HG02970 (cell line): ENCODE results near the gene ATP1B1.

Source experiments
- ATAC-seq: cut with Tn5 transposase; IDR thresholded peaks from one replicate; pipeline ENCODE4 v1.9.1; 2021; ENCODE audit warnings: mild to moderate bottlenecking, moderate library complexity, moderate number of reproducible peaks; ENCODE audit not compliant: unreplicated experiment, low FRiP score

The ATP1B1 gene

GRCh38 chr1:169106095-169106920, at the start of gene ATP1B1:
Gene ATP1B1, plus strand, starts transcription at chr1:169106690. Its CDS starts 140 bp downstream, at chr1:169106830.
- peak; percentile 87 for ATAC-seq

GRCh38 chr1:169059421-169059820, 47.1 kb upstream of the ATP1B1 start:
- no peak for ATAC-seq

- no peak for ATAC-seq
These were observed 46.3 kb upstream of the ATP1B1 start for GRCh38 chr1:169060043-169060722.

GRCh38 chr1:169060919-169061639, 45.4 kb upstream of the ATP1B1 start:
- no peak for ATAC-seq

GRCh38 chr1:169062152-169062551, 44.3 kb upstream of the ATP1B1 start:
- no peak for ATAC-seq

GRCh38 chr1:169064103-169064502, 42.4 kb upstream of the ATP1B1 start:
- no peak for ATAC-seq

- ATAC-seq = no peak
These were observed 35.9 kb upstream of the ATP1B1 start for GRCh38 chr1:169070547-169070946.

- no peak for ATAC-seq
These were observed 35.5 kb upstream of the ATP1B1 start for GRCh38 chr1:169070958-169071357.

- ATAC-seq = no peak
These were observed 33.4 kb upstream of the ATP1B1 start for GRCh38 chr1:169072945-169073725.

- ATAC-seq = no peak
These were observed 28.2 kb upstream of the ATP1B1 start for GRCh38 chr1:169078163-169078883.

- no peak for ATAC-seq
These were observed 24.9 kb upstream of the ATP1B1 start for GRCh38 chr1:169081503-169082123.

GRCh38 chr1:169085911-169086310, 20.6 kb upstream of the ATP1B1 start:
- no peak for ATAC-seq

GRCh38 chr1:169086603-169087455, 19.7 kb upstream of the ATP1B1 start:
- no peak for ATAC-seq

GRCh38 chr1:169087876-169088275, 18.6 kb upstream of the ATP1B1 start:
- no peak for ATAC-seq

- ATAC-seq = no peak
These were observed 16.7 kb upstream of the ATP1B1 start for GRCh38 chr1:169089776-169090175.

GRCh38 chr1:169090308-169090899, 16.1 kb upstream of the ATP1B1 start:
- no peak for ATAC-seq

- ATAC-seq = no peak
These were observed 15.6 kb upstream of the ATP1B1 start for GRCh38 chr1:169090900-169091311.

GRCh38 chr1:169091480-169091941, 15.0 kb upstream of the ATP1B1 start:
- ATAC-seq = no peak
